ENCODE data around the gene TNKS2.

TNKS2 gene

GRCh38 chr10:91908337-91909116 lies 110.3 kb downstream of the TNKS2 start:
- peak; percentile 79 for DNase-seq (ENCODE audit: low spot score)

DNA sequence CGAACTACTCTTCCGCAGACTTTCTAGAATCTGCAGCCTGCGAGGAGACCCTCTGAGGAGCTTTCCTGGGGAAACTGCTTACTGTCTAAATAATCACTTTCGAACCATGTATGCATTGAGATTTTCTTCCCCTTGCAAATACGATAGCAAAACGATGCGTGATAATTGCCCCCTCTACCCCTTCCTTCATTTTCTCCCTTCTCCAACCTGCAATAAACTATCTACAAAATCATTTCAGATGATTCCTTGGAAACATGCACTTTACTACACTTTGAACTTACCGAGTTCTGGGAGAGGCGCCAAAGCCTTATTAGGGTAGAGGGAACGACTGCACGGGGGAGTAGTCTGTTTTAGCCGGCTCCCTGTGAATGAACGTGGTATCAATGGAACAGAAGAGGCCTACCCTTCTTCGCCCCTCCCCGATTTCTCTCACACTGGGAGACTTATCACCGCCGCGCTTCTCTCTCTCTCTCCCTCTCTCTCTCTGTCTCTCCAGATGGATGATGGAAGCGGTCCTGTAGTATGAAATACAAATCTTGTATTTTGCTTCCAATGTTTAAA lies 111.0 kb downstream of the TNKS2 start, which contains the start of gene FGFBP3:
TSS of gene FGFBP3 (minus strand) at position 370 of the 561 bp plus-strand sequence. CDS start 517 bp downstream, outside the sequence.
- no peak for DNase-seq (ENCODE audit: low spot score)

DNA sequence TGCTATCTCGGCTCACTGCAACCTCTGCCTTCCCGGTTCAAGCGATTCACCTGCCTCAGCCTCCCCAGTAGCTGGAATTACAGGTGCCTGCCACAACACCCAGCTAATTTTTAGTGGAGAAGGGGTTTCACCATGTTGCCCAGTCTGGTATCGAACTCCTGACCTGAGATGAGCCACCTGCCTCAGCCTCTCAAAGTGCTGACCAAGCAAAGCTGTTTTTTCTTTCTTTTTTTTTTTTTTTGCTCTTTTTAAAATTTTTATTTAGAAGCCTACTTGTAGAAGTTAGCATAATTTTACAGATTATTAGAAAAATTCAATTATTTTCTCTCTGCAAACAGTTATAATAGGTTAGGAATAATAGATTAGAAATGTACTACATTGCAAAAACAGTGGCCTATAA lies 112.2 kb downstream of the TNKS2 start:
- no peak for DNase-seq (ENCODE audit: low spot score)
